Suppressor macrophage (primary cell): ENCODE data around the gene MED15.
A peak's percentile ranks its signal among the peaks of the same experiment; 100 is the strongest.
"Not testable (repeated sequence)": the region's sequence is repeated elsewhere in the genome, so short reads cannot be mapped to it uniquely, and the experiment has no call there.

Experiments used
- DNase-seq, 4 experiments: peaks; one replicate each; pipeline ENCODE4 v3.0.0-alpha.2; 2020 to 2022

MED15 gene

GRCh38 chr22:20606041-20606783 lies 98.8 kb downstream of the MED15 start:
- DNase-seq, result peak; percentile 67 to 88 (median 75)

GRCh38 chr22:20606784-20607128 lies 99.3 kb downstream of the MED15 start:
- no peak for DNase-seq

DNA sequence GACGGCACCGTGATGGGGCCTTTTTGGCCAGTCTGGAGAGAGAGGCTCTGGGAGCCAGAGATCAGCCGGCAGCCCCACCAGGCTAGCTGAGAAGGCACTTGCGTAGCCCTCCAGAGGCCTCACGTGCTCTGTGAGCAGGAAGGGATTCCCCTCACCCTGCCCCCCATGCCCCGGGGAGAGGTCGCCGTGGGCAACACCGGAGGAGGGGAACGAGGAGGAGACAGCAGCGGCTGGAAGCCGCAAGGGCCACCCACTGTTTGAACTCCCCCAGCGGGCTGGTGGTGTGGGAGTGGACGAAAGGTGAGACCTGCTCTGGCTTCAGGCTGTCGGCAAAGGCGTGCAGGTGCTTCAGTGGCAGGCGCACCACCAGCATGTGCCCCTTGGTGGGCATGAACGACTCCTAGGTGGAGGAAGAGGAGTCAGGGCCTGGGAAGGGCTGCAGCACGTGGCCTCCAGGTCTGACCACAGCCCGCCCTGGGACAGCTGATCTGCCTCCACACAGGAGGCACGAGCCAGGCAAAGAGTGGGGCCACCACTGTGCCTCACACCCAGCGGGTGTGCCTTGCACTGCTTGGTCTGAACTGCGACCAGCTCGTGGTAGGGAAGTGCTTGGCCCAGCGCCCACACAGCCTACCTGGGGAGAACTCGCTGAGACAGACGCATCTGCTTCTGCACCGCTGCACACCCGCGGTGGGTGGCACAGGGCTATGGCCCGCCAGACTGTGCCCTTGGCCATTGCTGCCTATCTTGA lies 99.9 kb downstream of the MED15 start:
- DNase-seq, result no peak

DNA sequence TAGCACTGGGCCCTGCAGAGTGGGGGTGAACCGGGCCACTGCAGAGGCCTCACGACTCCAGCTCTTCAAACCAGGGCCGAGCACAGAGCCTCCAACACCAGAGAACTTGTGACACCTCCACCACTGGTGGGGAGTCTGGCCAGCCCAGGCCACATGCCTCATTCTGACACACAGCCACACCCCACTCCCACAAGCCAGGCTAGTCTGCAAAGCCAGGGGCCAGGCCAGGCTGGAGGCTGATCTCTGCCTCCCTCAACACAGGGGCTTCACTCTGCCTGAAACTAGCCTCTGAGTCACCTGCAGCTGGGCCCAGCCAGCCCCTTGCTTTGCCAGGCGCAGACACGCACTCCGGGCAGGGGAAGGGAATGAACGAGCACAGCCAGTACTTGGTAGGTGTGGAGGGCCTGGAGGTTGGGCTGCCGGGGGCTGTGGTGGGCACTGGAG lies 102.9 kb downstream of the MED15 start:
- no peak for DNase-seq

GRCh38 chr22:20610757-20611156 lies 103.3 kb downstream of the MED15 start:
- DNase-seq, result no peak

DNA sequence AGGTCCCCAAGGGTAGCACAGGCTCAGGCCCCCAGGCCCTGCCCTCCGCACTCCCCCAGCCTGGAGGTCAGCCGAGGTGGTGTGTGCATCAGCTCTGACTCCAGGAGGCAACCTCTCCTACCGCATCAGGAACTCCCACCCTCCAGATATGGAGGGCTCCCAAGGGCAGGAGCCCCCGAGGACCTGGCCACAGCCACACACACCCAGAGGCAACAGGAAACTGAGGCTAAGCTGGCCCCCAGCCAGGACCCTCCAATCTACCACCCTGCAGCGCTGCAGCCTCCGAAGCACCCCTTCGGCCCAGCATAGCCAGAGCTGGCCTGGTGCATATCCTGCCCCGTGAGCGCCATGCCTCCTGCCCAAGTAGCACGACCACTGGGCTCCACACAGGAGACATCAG lies 104.0 kb downstream of the MED15 start:
- DNase-seq, result no peak

DNA sequence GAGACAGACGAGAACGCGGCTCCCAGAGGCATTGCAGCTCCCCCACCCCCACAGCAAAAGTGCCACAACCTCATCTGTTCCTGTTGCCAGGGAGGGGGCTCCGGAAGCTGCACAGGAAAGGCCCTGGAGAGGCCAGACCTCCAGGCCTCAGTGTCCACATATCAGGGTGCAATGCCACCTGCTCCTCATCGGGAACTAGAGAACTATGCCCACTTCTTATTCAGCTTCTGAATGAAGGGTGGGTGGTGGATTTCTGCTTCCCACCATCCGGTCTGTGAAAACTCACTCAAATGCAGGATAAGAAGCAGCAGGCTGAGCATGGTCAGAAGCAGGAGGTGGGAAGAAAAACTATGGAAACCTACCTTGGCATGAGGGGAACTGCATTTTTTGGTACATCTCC lies 105.9 kb downstream of the MED15 start:
- DNase-seq, result no peak

GRCh38 chr22:20615021-20615420 lies 107.6 kb downstream of the MED15 start:
- no peak for DNase-seq

DNA sequence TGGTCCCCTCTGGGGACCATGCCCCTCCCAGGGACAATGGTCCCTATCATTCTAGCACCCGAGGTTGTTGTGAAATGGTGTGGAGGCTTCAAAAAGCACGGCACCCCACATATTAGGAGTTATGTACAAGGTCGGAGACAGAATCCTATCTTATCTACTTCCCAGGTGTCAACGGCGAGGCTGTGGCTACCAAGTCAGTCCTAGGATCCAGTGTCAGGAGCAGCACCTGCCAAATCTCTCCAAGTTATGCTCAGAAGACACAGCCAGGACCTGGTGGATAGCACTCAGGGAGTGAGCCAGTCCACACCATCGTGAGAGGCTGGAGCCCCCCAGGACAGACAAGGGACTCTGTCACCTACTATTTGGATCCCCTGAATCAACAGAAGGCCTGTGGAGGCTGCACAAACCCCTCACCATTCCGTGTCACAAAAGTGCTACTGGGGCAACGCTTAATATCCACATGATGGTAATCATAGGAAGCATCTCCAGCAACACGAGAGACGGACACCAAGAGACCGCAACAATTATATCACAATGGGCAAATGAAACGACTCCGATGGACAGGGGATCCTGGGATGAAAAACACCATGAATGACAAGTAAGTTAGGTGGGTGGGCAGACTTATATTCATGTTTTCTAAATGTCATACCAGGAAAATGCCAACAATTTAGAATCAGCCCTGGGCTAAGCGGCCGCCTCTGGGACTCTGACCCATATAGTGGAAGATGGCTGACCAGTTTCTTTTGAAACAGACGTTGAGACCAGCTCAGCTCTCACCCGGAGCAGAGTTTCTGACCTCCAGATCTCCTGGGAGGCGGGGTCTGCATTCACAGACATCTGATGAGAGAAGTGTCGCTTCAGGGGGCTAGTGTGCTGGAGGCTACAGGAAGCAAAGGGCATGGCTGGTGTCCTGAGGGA lies 108.4 kb downstream of the MED15 start:
- DNase-seq, result no peak

GRCh38 chr22:20616451-20617043 lies 109.1 kb downstream of the MED15 start:
- no peak for DNase-seq

GRCh38 chr22:20618488-20618887 lies 111.1 kb downstream of the MED15 start:
- DNase-seq, result peak in 1 of 4 experiments; percentile 20

DNA sequence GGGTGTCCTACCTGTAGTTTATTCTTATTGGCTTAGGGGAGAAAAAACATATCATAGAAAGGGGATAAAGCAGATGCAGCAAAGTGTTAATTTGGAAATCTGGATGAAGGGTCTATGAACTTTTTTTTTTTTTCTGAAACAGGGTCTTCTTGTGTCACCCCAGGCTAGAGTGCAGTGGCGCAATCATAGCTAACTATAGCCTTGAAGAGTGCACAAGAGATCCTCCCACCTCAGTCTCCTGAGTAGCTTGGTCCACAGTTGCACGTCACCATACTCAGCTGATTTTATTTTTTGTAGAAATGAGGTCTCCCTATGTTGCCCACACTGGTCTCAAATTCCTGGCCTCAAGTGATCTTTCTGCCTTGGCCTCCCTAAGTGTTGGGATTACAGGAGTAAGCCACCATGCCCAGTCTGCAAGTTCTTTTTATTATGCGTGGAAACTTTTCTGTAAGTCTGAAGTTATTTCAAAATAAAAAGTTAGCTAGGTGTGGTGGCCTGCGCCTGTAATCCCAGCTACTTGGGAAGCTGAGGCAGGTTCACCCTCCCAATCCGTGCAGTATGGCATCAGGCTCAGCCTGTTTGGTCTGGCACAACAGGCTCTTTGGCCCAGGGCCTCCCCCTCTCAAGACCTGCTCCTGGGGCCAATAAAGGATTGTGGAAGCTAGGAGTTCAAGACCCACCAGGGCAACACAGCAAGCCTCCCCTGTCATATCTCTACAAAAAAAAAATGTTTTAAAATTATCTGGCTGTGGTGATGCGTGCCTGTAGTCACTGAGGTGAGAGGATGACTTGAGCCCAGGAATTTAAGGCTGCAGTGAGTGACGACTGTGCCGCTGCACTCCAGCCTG lies 111.9 kb downstream of the MED15 start:
- DNase-seq, result peak in 3 of 4 experiments; percentile 35 to 68 (median 55)

DNA sequence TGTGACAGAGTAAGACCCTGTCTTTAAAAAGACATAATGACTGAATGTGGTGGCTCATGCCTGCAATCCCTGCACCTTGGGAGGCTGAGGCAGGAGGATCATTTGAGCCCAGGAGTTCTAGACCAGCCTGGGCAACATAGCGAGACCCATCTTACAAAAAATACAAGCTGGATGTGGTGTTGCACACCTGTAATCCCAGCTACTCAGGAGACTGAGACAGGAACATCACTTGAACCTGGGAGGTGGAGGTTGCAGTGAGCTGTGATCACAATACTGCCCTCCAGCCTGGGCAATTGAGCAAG lies 112.4 kb downstream of the MED15 start:
- DNase-seq, result not testable (repeated sequence)

GRCh38 chr22:20621162-20621561 lies 113.8 kb downstream of the MED15 start:
- DNase-seq, result no peak

GRCh38 chr22:20622650-20623339 lies 115.4 kb downstream of the MED15 start:
- no peak for DNase-seq

DNA sequence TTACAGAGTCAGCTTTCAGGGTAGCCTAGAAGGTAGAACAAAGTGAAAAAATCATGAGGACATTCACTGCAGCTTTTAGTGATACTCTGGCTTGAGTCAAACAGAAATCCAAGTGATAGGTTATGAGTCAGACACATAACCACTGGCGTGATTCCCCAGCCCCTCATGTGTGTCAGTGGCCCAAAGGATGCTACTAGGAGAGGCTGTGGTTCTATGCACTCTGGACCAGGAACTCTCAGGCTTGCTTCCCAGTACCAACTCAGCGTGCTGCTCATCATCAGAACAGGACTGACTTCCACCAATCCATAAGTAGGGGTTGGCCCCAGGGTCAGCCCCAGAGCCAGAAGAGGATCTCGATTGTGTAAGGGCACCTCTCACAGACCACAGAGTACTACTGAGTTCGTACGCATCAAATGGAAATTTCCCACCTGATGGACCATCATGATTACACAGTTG lies 116.8 kb downstream of the MED15 start:
- DNase-seq, result no peak

DNA sequence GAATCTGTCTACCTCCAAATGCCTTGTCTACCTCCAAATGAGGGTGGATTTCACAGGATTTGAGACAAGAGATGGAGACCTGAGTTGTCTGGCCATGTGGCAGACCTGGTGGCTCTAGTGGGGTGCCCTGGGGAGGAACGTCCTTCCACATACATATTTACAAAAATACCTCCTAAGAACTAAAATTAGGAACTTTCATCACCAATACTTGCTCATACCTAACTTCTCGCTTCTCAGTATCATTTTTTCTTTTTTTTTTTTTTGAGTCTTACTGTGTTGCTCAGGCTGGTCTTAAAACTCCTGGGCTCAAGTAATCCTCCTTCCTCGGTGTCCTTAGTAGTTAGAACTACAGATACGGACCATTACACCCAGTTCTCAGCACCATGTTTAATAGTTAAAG lies 117.9 kb downstream of the MED15 start:
- no peak for DNase-seq

DNA sequence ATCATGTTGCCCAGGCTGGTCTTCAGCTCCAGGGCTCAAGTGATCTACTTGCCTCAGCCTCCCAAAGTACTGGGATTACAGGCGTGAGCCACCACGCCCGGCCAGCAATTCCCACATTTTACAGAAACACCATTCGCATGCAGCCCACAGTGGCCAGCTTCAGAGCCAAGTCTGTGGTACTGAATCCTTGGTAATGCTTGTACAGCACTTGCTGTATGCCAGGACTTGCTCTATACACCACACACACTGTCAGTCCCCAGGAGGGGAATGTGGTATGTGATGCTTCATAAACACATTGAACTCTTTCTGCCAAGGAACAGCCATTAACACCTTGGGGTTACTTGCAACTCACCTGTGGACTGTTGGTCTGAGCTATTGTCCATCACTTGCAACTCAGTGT lies 119.4 kb downstream of the MED15 start:
- DNase-seq, result no peak

GRCh38 chr22:20627432-20627831 lies 120.0 kb downstream of the MED15 start:
- no peak for DNase-seq

GRCh38 chr22:20628081-20628939 lies 120.9 kb downstream of the MED15 start:
- no peak for DNase-seq
